Bronchial epithelial cell (primary cell): ENCODE results near the gene FAM118B. TPM values are rescaled to one million over a fixed set of nuclear protein-coding genes. Genes with fewer than 3 reads are reported as not detected.

Experiments used
- DNase-seq: peaks from one replicate; pipeline ENCODE4 v3.0.0-alpha.2; 2010; ENCODE audit warnings: low read depth
- FAIRE-seq: peaks from 2 replicates; lab custom pipeline; 2011; peaks lifted over from hg19 to GRCh38; lab: Jason Lieb, UNC
- H3K27me3 ChIP-seq: 2 replicates; pipeline ENCODE4 v1.5.1; 2011; ENCODE audit warnings: low read length; ENCODE audit not compliant: control insufficient read depth, insufficient read depth
- H3K36me3 ChIP-seq: 2 replicates; pipeline ENCODE4 v1.5.1; 2011; ENCODE audit warnings: low read length; ENCODE audit not compliant: control insufficient read depth, insufficient read depth
- H3K4me3 ChIP-seq: 2 replicates; pipeline ENCODE4 v1.5.1; 2011; ENCODE audit warnings: mild to moderate bottlenecking, low read depth, low read length, control low read depth
- CTCF ChIP-seq: IDR thresholded peaks from 2 replicates; pipeline ENCODE4 v1.5.1; 2011; ENCODE audit warnings: mild to moderate bottlenecking, moderate library complexity, low read length, control low read depth, inconsistent platforms; ENCODE audit not compliant: insufficient read depth, severe bottlenecking
- total RNA-seq: library from RNA; depleted of rRNA; stranded (reverse); fragments of >200 nt; gene quantifications from 2 replicates; pipeline ENCODE4 v1.2.1, GENCODE V29; 2014

The FAM118B gene
- total RNA-seq, 1 donor from 2014 or later = 15.8 TPM

DNA sequence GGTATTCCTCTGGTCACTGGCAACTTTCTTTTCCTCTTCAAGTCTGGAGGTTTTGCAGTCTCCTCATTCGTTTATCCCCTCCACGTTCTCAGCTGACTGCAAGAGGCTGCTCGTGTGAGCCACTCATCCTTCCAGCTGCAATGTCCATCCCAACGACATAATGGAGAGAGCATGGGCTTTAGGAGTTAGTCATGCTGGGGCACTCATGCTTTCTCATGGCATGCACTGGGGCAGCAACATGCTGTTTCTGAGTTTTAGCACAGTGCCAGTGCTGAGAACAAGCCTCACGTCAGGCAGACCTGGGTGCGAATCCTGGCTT is 99.4 kb downstream of the FAM118B start:
- TF ChIP-seq CTCF = no peak
- DNase-seq (no peak), FAIRE-seq (no peak)
- H3K27me3 ChIP-seq = no peaks in the 10 kb centered on the region
- H3K36me3 ChIP-seq = no peaks in the 10 kb centered on the region
- H3K4me3 ChIP-seq = no peak overlapping the region

- no peaks in the 10 kb centered on the region for H3K27me3 ChIP-seq
- FAIRE-seq = no peak
- no peaks in the 10 kb centered on the region for H3K36me3 ChIP-seq
- TF ChIP-seq CTCF = no peak
- H3K4me3 ChIP-seq = no peak overlapping the region
- no peak for DNase-seq
These were observed 100.1 kb downstream of the FAM118B start for GRCh38 chr11:126311401-126312291.

Other genes with a start within 250 kb of the FAM118B start
- 2.9 TPM in 2 replicates for gene CDON, start 148.9 kb upstream of the FAM118B start, total RNA-seq
- 23.6 and 47.9 TPM in 2 replicates for gene RPUSD4, start 132 bp upstream of the FAM118B start, total RNA-seq
- gene SRPRA, start 57.1 kb downstream of the FAM118B start, total RNA-seq = 61.3 and 71.3 TPM in 2 replicates
- 16.0 and 16.8 TPM in 2 replicates for gene FOXRED1, start 57.4 kb downstream of the FAM118B start, total RNA-seq
- 2.1 and 3.3 TPM in 2 replicates for gene TIRAP, start 71.3 kb downstream of the FAM118B start, total RNA-seq
- gene DCPS, start 92.3 kb downstream of the FAM118B start, total RNA-seq = 9.5 and 11.6 TPM in 2 replicates
- gene ST3GAL4, start 143.9 kb downstream of the FAM118B start, total RNA-seq = 10.9 and 12.4 TPM in 2 replicates